Astrocyte (in vitro differentiated cells and primary cell): Measurements from ENCODE around the gene KRT6A.

Experiments
- EZH2 ChIP-seq: IDR thresholded peaks from 2 replicates; pipeline ENCODE4 v1.6.1; 2012; ENCODE audit warnings: mild to moderate bottlenecking, low read length, inconsistent platforms; ENCODE audit not compliant: insufficient read depth
- TF ChIP-seq, protein P1 (sequence below): IDR thresholded peaks from 2 replicates; pipeline ENCODE4 v1.5.1; 2011; ENCODE audit warnings: low read depth, mild to moderate bottlenecking, inconsistent platforms, low read length, moderate library complexity; ENCODE audit not compliant: insufficient read depth

GRCh38 chr12:52517005-52517835 is 24.2 kb upstream of the KRT6A start:
- TF ChIP-seq, protein P1, sequence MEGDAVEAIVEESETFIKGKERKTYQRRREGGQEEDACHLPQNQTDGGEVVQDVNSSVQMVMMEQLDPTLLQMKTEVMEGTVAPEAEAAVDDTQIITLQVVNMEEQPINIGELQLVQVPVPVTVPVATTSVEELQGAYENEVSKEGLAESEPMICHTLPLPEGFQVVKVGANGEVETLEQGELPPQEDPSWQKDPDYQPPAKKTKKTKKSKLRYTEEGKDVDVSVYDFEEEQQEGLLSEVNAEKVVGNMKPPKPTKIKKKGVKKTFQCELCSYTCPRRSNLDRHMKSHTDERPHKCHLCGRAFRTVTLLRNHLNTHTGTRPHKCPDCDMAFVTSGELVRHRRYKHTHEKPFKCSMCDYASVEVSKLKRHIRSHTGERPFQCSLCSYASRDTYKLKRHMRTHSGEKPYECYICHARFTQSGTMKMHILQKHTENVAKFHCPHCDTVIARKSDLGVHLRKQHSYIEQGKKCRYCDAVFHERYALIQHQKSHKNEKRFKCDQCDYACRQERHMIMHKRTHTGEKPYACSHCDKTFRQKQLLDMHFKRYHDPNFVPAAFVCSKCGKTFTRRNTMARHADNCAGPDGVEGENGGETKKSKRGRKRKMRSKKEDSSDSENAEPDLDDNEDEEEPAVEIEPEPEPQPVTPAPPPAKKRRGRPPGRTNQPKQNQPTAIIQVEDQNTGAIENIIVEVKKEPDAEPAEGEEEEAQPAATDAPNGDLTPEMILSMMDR, result no peak
- TF ChIP-seq EZH2, result no peak
